ENCODE measurements around the gene NKAIN2. TPM values are rescaled to one million over a fixed set of nuclear protein-coding genes. Genes with fewer than 3 reads are reported as not detected.
A peak's percentile ranks its signal among the peaks of the same experiment; 100 is the strongest.
"Not testable (repeated sequence)": the region's sequence is repeated elsewhere in the genome, so short reads cannot be mapped to it uniquely, and the experiment has no call there.

NKAIN2 gene
- total and polyA plus RNA-seq, 5 donors from 2014 or later: not detected

GRCh38 chr6:124158024-124158423 is 354.4 kb downstream of the NKAIN2 start:
- no peak overlapping the region for H3K27ac Mint-ChIP-seq
- Histone ChIP-seq H3K4me3 (ENCODE audit: low read depth, low read length) (no peak overlapping the region), H3K27ac (ENCODE audit: insufficient read depth, low read length, poor library complexity, severe bottlenecking) (no peak overlapping the region), H3K27me3 (ENCODE audit: control insufficient read depth, insufficient read depth, low read length) (no peaks in the 10 kb centered on the region), H3K36me3 (ENCODE audit: control insufficient read depth, insufficient read depth, low read length) (no peaks in the 10 kb centered on the region), H3K9me3 (ENCODE audit: control insufficient read depth in 2 of 2, low read length in 2 of 2) (peaks cover 0 to 1% of the 10 kb centered on the region in 2 experiments), H3K4me1 (ENCODE audit: control insufficient read depth, insufficient read depth, low read length, poor library complexity, severe bottlenecking) (no peaks in the 10 kb centered on the region)
- H3K4me3 Mint-ChIP-seq: no peak overlapping the region
- H3K27me3 Mint-ChIP-seq: no peaks in the 10 kb centered on the region
- DNase-seq (no peak), ATAC-seq (ENCODE audit: low read depth in 2 of 2) (no peak)
- H3K4me1 Mint-ChIP-seq: no peaks in the 10 kb centered on the region
- H3K36me3 Mint-ChIP-seq: no peaks in the 10 kb centered on the region
- H3K9me3 Mint-ChIP-seq: peaks cover 3 to 30% (median 9%) of the 10 kb centered on the region in 7 donors

GRCh38 chr6:124163676-124164075 is 360.0 kb downstream of the NKAIN2 start:
- Histone ChIP-seq H3K4me1 (ENCODE audit: control insufficient read depth, insufficient read depth, low read length, poor library complexity, severe bottlenecking) (no peaks in the 10 kb centered on the region), H3K4me3 (ENCODE audit: low read depth, low read length) (no peak overlapping the region), H3K27me3 (ENCODE audit: control insufficient read depth, insufficient read depth, low read length) (no peaks in the 10 kb centered on the region), H3K9me3 (ENCODE audit: control insufficient read depth in 2 of 2, low read length in 2 of 2) (peaks cover 0 to 1% of the 10 kb centered on the region in 2 experiments), H3K36me3 (ENCODE audit: control insufficient read depth, insufficient read depth, low read length) (no peaks in the 10 kb centered on the region), H3K27ac (ENCODE audit: insufficient read depth, low read length, poor library complexity, severe bottlenecking) (no peak overlapping the region)
- ATAC-seq (ENCODE audit: low read depth in 2 of 2) (no peak), DNase-seq (no peak)
- H3K27ac Mint-ChIP-seq: no peak overlapping the region
- no peaks in the 10 kb centered on the region for H3K27me3 Mint-ChIP-seq
- H3K4me1 Mint-ChIP-seq: no peaks in the 10 kb centered on the region
- peaks cover 0 to 16% (median 6%) of the 10 kb centered on the region in 7 donors for H3K9me3 Mint-ChIP-seq
- H3K36me3 Mint-ChIP-seq: no peaks in the 10 kb centered on the region
- no peak overlapping the region for H3K4me3 Mint-ChIP-seq

GRCh38 chr6:124164343-124164742 is 360.7 kb downstream of the NKAIN2 start:
- Histone ChIP-seq H3K36me3 (ENCODE audit: control insufficient read depth, insufficient read depth, low read length) (no peaks in the 10 kb centered on the region), H3K27ac (ENCODE audit: insufficient read depth, low read length, poor library complexity, severe bottlenecking) (no peak overlapping the region), H3K4me1 (ENCODE audit: control insufficient read depth, insufficient read depth, low read length, poor library complexity, severe bottlenecking) (no peaks in the 10 kb centered on the region), H3K4me3 (ENCODE audit: low read depth, low read length) (no peak overlapping the region), H3K27me3 (ENCODE audit: control insufficient read depth, insufficient read depth, low read length) (no peaks in the 10 kb centered on the region), H3K9me3 (ENCODE audit: control insufficient read depth in 2 of 2, low read length in 2 of 2) (peaks cover 0 to 1% of the 10 kb centered on the region in 2 experiments)
- Mint-ChIP-seq H3K4me3 (no peak overlapping the region), H3K27ac (no peak overlapping the region), H3K4me1 (no peaks in the 10 kb centered on the region), H3K36me3 (no peaks in the 10 kb centered on the region), H3K9me3 (peaks cover 0 to 11% (median 3%) of the 10 kb centered on the region in 7 donors), H3K27me3 (no peaks in the 10 kb centered on the region)
- DNase-seq (no peak), ATAC-seq (ENCODE audit: low read depth in 2 of 2) (no peak)

GRCh38 chr6:124167249-124167648 is 363.6 kb downstream of the NKAIN2 start:
- H3K9me3 Mint-ChIP-seq; H3K36me3 ChIP-seq (ENCODE audit: control insufficient read depth, insufficient read depth, low read length); DNase-seq; H3K4me1 ChIP-seq (ENCODE audit: control insufficient read depth, insufficient read depth, low read length, poor library complexity, severe bottlenecking); H3K27ac ChIP-seq (ENCODE audit: insufficient read depth, low read length, poor library complexity, severe bottlenecking); H3K27ac Mint-ChIP-seq; H3K4me3 Mint-ChIP-seq; H3K27me3 Mint-ChIP-seq; H3K27me3 ChIP-seq (ENCODE audit: control insufficient read depth, insufficient read depth, low read length); H3K9me3 ChIP-seq (ENCODE audit: control insufficient read depth in 2 of 2, low read length in 2 of 2); H3K4me1 Mint-ChIP-seq; H3K36me3 Mint-ChIP-seq; H3K4me3 ChIP-seq (ENCODE audit: low read depth, low read length); ATAC-seq (ENCODE audit: low read depth in 2 of 2): not testable (repeated sequence)

GRCh38 chr6:124190256-124190655 is 386.6 kb downstream of the NKAIN2 start:
- Mint-ChIP-seq H3K27me3 (no peaks in the 10 kb centered on the region), H3K36me3 (no peaks in the 10 kb centered on the region), H3K4me1 (peaks cover 0 to 5% (median 0%) of the 10 kb centered on the region in 4 donors), H3K9me3 (peaks cover 0 to 7% (median 5%) of the 10 kb centered on the region in 7 donors), H3K4me3 (no peak overlapping the region), H3K27ac (no peak overlapping the region)
- H3K4me3 ChIP-seq (ENCODE audit: low read depth, low read length): no peak overlapping the region
- no peaks in the 10 kb centered on the region for H3K27me3 ChIP-seq (ENCODE audit: control insufficient read depth, insufficient read depth, low read length)
- no peak for ATAC-seq (ENCODE audit: low read depth in 2 of 2)
- no peaks in the 10 kb centered on the region for H3K36me3 ChIP-seq (ENCODE audit: control insufficient read depth, insufficient read depth, low read length)
- H3K27ac ChIP-seq (ENCODE audit: insufficient read depth, low read length, poor library complexity, severe bottlenecking): no peak overlapping the region
- no peaks in the 10 kb centered on the region for H3K9me3 ChIP-seq (ENCODE audit: control insufficient read depth in 2 of 2, low read length in 2 of 2)
- H3K4me1 ChIP-seq (ENCODE audit: control insufficient read depth, insufficient read depth, low read length, poor library complexity, severe bottlenecking): no peaks in the 10 kb centered on the region
- no peak for DNase-seq

- H3K27ac ChIP-seq (ENCODE audit: insufficient read depth, low read length, poor library complexity, severe bottlenecking): no peak overlapping the region
- H3K27ac Mint-ChIP-seq: no peak overlapping the region
- H3K9me3 ChIP-seq (ENCODE audit: control insufficient read depth in 2 of 2, low read length in 2 of 2): no peaks in the 10 kb centered on the region
- ATAC-seq (ENCODE audit: low read depth in 2 of 2) (no peak), DNase-seq (no peak)
- H3K27me3 ChIP-seq (ENCODE audit: control insufficient read depth, insufficient read depth, low read length): no peaks in the 10 kb centered on the region
- H3K4me3 Mint-ChIP-seq: no peak overlapping the region
- no peaks in the 10 kb centered on the region for H3K36me3 ChIP-seq (ENCODE audit: control insufficient read depth, insufficient read depth, low read length)
- H3K4me1 Mint-ChIP-seq: peaks cover 0 to 5% (median 0%) of the 10 kb centered on the region in 4 donors
- H3K4me3 ChIP-seq (ENCODE audit: low read depth, low read length): no peak overlapping the region
- H3K36me3 Mint-ChIP-seq: no peaks in the 10 kb centered on the region
- H3K4me1 ChIP-seq (ENCODE audit: control insufficient read depth, insufficient read depth, low read length, poor library complexity, severe bottlenecking): no peaks in the 10 kb centered on the region
- no peaks in the 10 kb centered on the region for H3K27me3 Mint-ChIP-seq
- peaks cover 0 to 4% (median 2%) of the 10 kb centered on the region in 7 donors for H3K9me3 Mint-ChIP-seq
Measured at GRCh38 chr6:124193132-124193531, 389.5 kb downstream of the NKAIN2 start.

GRCh38 chr6:124197148-124197547 is 393.5 kb downstream of the NKAIN2 start:
- Mint-ChIP-seq H3K9me3 (peaks cover 0 to 15% (median 2%) of the 10 kb centered on the region in 7 donors), H3K27ac (no peak overlapping the region)

GRCh38 chr6:124199286-124199685 is 395.6 kb downstream of the NKAIN2 start:
- Mint-ChIP-seq H3K4me1 (peaks cover 0 to 3% (median 0%) of the 10 kb centered on the region in 4 donors), H3K27ac (peak overlapping the region in 1 of 3 donors; percentile 54), H3K36me3 (no peaks in the 10 kb centered on the region), H3K4me3 (no peak overlapping the region), H3K27me3 (no peaks in the 10 kb centered on the region), H3K9me3 (peaks cover 0 to 12% (median 0%) of the 10 kb centered on the region in 7 donors)
- ATAC-seq (ENCODE audit: low read depth in 2 of 2): no peak
- DNase-seq: no peak
- no peak overlapping the region for H3K4me3 ChIP-seq (ENCODE audit: low read depth, low read length)
- no peaks in the 10 kb centered on the region for H3K4me1 ChIP-seq (ENCODE audit: control insufficient read depth, insufficient read depth, low read length, poor library complexity, severe bottlenecking)
- no peaks in the 10 kb centered on the region for H3K36me3 ChIP-seq (ENCODE audit: control insufficient read depth, insufficient read depth, low read length)
- H3K27ac ChIP-seq (ENCODE audit: insufficient read depth, low read length, poor library complexity, severe bottlenecking): no peak overlapping the region
- no peaks in the 10 kb centered on the region for H3K27me3 ChIP-seq (ENCODE audit: control insufficient read depth, insufficient read depth, low read length)
- H3K9me3 ChIP-seq (ENCODE audit: control insufficient read depth in 2 of 2, low read length in 2 of 2): peaks cover 3 to 8% of the 10 kb centered on the region in 2 experiments

More at GRCh38 chr6:124197148-124197547, 393.5 kb downstream of the NKAIN2 start:
- ATAC-seq (ENCODE audit: low read depth in 2 of 2) (no peak), DNase-seq (no peak)
- no peaks in the 10 kb centered on the region for H3K27me3 ChIP-seq (ENCODE audit: control insufficient read depth, insufficient read depth, low read length)
- peaks cover 0 to 5% (median 0%) of the 10 kb centered on the region in 4 donors for H3K4me1 Mint-ChIP-seq
- no peaks in the 10 kb centered on the region for H3K36me3 ChIP-seq (ENCODE audit: control insufficient read depth, insufficient read depth, low read length)
- H3K36me3 Mint-ChIP-seq: no peaks in the 10 kb centered on the region
- H3K27ac ChIP-seq (ENCODE audit: insufficient read depth, low read length, poor library complexity, severe bottlenecking): no peak overlapping the region
- H3K4me3 ChIP-seq (ENCODE audit: low read depth, low read length): no peak overlapping the region
- H3K4me1 ChIP-seq (ENCODE audit: control insufficient read depth, insufficient read depth, low read length, poor library complexity, severe bottlenecking): no peaks in the 10 kb centered on the region
- H3K9me3 ChIP-seq (ENCODE audit: control insufficient read depth in 2 of 2, low read length in 2 of 2): peaks cover 3 to 8% of the 10 kb centered on the region in 2 experiments
- no peaks in the 10 kb centered on the region for H3K27me3 Mint-ChIP-seq
- no peak overlapping the region for H3K4me3 Mint-ChIP-seq

All from CD4-positive, CD25-positive, alpha-beta regulatory T cell (primary cell).